GM23338 (cell line): ENCODE data around the gene MUC6.

Source experiments
- CREB1 ChIP-seq: fragments of 250-450 bp; sonication (Bioruptor Pico); IDR thresholded peaks from 2 replicates; pipeline ENCODE4 v1.5.0; 2020; ENCODE audit warnings: low read depth, mild to moderate bottlenecking, moderate library complexity
- CTCF ChIP-seq, 2 experiments: fragments of 200-600 bp in 1 of 2; sonication (generic) in 1 of 2; conservative IDR thresholded peaks; 2 replicates each; pipeline versions ENCODE4 v1.5.1 to v1.6.1; 2016 to 2017; ENCODE audit warnings: antibody characterized with exemption in 2 of 2, low read depth in 2 of 2, mild to moderate bottlenecking in 2 of 2, moderate library complexity in 1 of 2
- POLR2AphosphoS5 ChIP-seq: IDR thresholded peaks from 2 replicates; pipeline ENCODE4 v1.6.1; 2016; ENCODE audit warnings: antibody characterized with exemption, low read depth

DNA sequence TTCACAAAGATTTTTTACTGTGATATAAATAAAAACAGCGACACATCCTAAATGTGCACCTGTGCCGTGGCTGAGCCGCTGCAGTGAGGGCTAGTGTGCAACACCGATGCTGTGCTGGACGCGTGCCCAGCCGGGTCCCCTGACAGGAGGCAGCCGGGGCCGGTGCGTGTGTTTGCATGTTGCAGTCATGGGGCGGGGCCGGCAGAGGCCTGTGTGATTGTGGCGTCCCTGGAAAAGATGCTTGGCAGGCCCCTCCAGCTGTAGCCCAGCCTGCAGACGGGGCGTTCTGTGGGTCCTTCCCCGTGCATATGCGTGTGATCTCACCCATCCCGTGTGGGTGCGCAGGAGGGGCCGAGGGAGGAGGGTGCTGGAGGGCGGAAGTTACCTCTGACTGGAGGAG, 30.6 kb downstream of the MUC6 start:
- no peak for TF ChIP-seq CTCF (conservative IDR thresholded peaks at IDR 0.05; ENCODE audit: low read depth in 2 of 2)
- no peak for TF ChIP-seq CREB1 (CRISPR knock-in tag)
- TF ChIP-seq POLR2AphosphoS5, result no peak
